Activated CD8-positive, alpha-beta memory T cell treated with anti-CD3 and anti-CD28 coated beads, Interleukin-2, amount 50 U/mL, for 24 hours (primary cell): ENCODE data around the gene KRT32.

ENCODE experiments used
- DNase-seq: peaks from one replicate; pipeline ENCODE4 v3.0.0-alpha.2; 2020; ENCODE audit errors: extremely low read depth

The KRT32 gene

GRCh38 chr17:41466988-41467387 lies at the start of gene KRT32:
Gene KRT32, minus strand, starts transcription at chr17:41467386. Its CDS starts 61 bp downstream, at chr17:41467325.
- DNase-seq, result no peak

- DNase-seq, result no peak
These were observed 49.7 kb upstream of the KRT32 start for GRCh38 chr17:41516830-41517283.

- DNase-seq, result no peak
These were observed 49.1 kb upstream of the KRT32 start for GRCh38 chr17:41516147-41516829.

GRCh38 chr17:41513168-41513547 lies 46.0 kb upstream of the KRT32 start:
- no peak for DNase-seq

- no peak for DNase-seq
These were observed 45.5 kb upstream of the KRT32 start for GRCh38 chr17:41512546-41513167.

- no peak for DNase-seq
These were observed 44.5 kb upstream of the KRT32 start for GRCh38 chr17:41511716-41512115.

GRCh38 chr17:41511116-41511515 lies 43.9 kb upstream of the KRT32 start:
- DNase-seq, result no peak

- DNase-seq, result no peak
These were observed 43.3 kb upstream of the KRT32 start for GRCh38 chr17:41510251-41511065.

- DNase-seq, result no peak
These were observed 40.2 kb upstream of the KRT32 start for GRCh38 chr17:41507315-41507880.

- DNase-seq, result no peak
These were observed 38.9 kb upstream of the KRT32 start for GRCh38 chr17:41505809-41506767.

- no peak for DNase-seq
These were observed 38.0 kb upstream of the KRT32 start, which contains the start of gene KRT13 for GRCh38 chr17:41505007-41505808. Gene KRT13, minus strand, starts transcription at chr17:41505612. Its CDS starts 62 bp downstream, at chr17:41505550.

- no peak for DNase-seq
These were observed 37.2 kb upstream of the KRT32 start for GRCh38 chr17:41504246-41504977.

- no peak for DNase-seq
These were observed 36.0 kb upstream of the KRT32 start for GRCh38 chr17:41503202-41503601.

- DNase-seq, result no peak
These were observed 33.1 kb upstream of the KRT32 start for GRCh38 chr17:41500131-41500911.

GRCh38 chr17:41499714-41500113 lies 32.5 kb upstream of the KRT32 start:
- no peak for DNase-seq

- no peak for DNase-seq
These were observed 31.1 kb upstream of the KRT32 start for GRCh38 chr17:41498276-41498675.

GRCh38 chr17:41496803-41497484 lies 29.8 kb upstream of the KRT32 start:
- peak; percentile 34 for DNase-seq

GRCh38 chr17:41494524-41494923 lies 27.3 kb upstream of the KRT32 start:
- no peak for DNase-seq
